SH-SY5Y (cell line): ENCODE data around the gene PLXNB3.

Experiments
- GATA2 ChIP-seq: IDR thresholded peaks from 2 replicates; pipeline ENCODE4 v1.6.1; 2011; ENCODE audit warnings: mild to moderate bottlenecking, low read depth, low read length
- GATA3 ChIP-seq: IDR thresholded peaks from 2 replicates; pipeline ENCODE4 v1.6.1; 2011; ENCODE audit warnings: low read depth, mild to moderate bottlenecking, low read length, moderate library complexity

DNA sequence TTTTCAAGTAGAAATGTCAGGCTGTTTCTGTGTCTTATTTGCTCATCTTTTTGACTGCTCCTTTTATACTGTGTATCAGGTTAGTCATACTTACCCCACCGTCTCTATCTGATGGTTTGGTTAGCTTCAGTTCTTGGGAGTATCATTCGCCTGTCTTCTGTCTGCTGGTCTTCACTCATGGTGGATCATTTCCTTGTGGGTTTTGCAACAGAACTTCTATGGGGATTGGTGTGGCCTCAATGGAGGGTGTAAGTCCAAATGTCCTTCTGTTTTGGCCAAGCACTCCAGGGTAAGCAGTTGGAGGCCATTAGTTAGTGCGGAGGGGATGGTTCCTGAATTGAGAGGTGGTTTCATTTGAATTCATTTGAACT lies 32.2 kb upstream of the PLXNB3 start:
- TF ChIP-seq GATA3 = no peak
- TF ChIP-seq GATA2 = no peak
